ENCODE data around the gene GNS.
"Not testable (repeated sequence)": the region's sequence is repeated elsewhere in the genome, so short reads cannot be mapped to it uniquely, and the experiment has no call there.

The GNS gene

GRCh38 chr12:64785838-64786237, 26.6 kb upstream of the GNS start:
- Mint-ChIP-seq H3K9me3 (no peaks in the 10 kb centered on the region), H3K4me3 (no peak overlapping the region), H3K27ac (no peak overlapping the region), H3K4me1 (peaks cover 14% of the 10 kb centered on the region), H3K27me3 (peaks cover 37% of the 10 kb centered on the region)
- DNase-seq (no peak), ATAC-seq (no peak)

- ATAC-seq: no peak
- peaks cover 5 to 10% of the 10 kb centered on the region in 2 donors for H3K9me3 Mint-ChIP-seq
- DNase-seq: no peak
- peaks cover 71% of the 10 kb centered on the region for H3K27me3 Mint-ChIP-seq
- no peak overlapping the region for H3K27ac Mint-ChIP-seq
- H3K4me1 Mint-ChIP-seq: peaks cover 14% of the 10 kb centered on the region
- peak overlapping the region in 1 of 2 donors; percentile 75 for H3K4me3 Mint-ChIP-seq
Measured at GRCh38 chr12:64782191-64782876, 23.1 kb upstream of the GNS start.

GRCh38 chr12:64781280-64782190, 22.3 kb upstream of the GNS start:
- ATAC-seq (peak; percentile 50), DNase-seq (no peak)
- H3K9me3 Mint-ChIP-seq: peaks cover 6 to 18% of the 10 kb centered on the region in 2 donors
- H3K4me3 Mint-ChIP-seq: peak overlapping the region; percentile 75 to 89
- H3K27me3 Mint-ChIP-seq: peaks cover 79% of the 10 kb centered on the region
- peaks cover 14% of the 10 kb centered on the region for H3K4me1 Mint-ChIP-seq
- peak overlapping the region; percentile 53 to 80 for H3K27ac Mint-ChIP-seq

- Mint-ChIP-seq H3K9me3 (peaks cover 14 to 26% of the 10 kb centered on the region in 2 donors), H3K27me3 (peaks cover 87% of the 10 kb centered on the region), H3K4me3 (peak overlapping the region; percentile 75 to 89), H3K27ac (no peak overlapping the region), H3K4me1 (peaks cover 14% of the 10 kb centered on the region)
- ATAC-seq (peak; percentile 76), DNase-seq (peak; percentile 14 to 17)
Measured at GRCh38 chr12:64780531-64781279, 21.5 kb upstream of the GNS start.

- peaks cover 14% of the 10 kb centered on the region for H3K4me1 Mint-ChIP-seq
- no peak for DNase-seq
- peaks cover 92% of the 10 kb centered on the region for H3K27me3 Mint-ChIP-seq
- no peak overlapping the region for H3K27ac Mint-ChIP-seq
- H3K9me3 Mint-ChIP-seq: peaks cover 20 to 32% of the 10 kb centered on the region in 2 donors
- peak overlapping the region; percentile 62 to 77 for H3K4me3 Mint-ChIP-seq
- ATAC-seq: no peak
Measured at GRCh38 chr12:64780132-64780530, 20.9 kb upstream of the GNS start.

GRCh38 chr12:64779354-64779974, 20.3 kb upstream of the GNS start:
- Mint-ChIP-seq H3K9me3 (peaks cover 21 to 35% of the 10 kb centered on the region in 2 donors), H3K4me3 (no peak overlapping the region), H3K4me1 (peaks cover 14% of the 10 kb centered on the region), H3K27ac (no peak overlapping the region), H3K27me3 (peaks cover 90% of the 10 kb centered on the region)
- no peak for ATAC-seq
- DNase-seq: no peak

GRCh38 chr12:64775147-64775736, 16.0 kb upstream of the GNS start:
- not testable (repeated sequence) for DNase-seq

GRCh38 chr12:64773386-64773785, 14.2 kb upstream of the GNS start:
- ATAC-seq (no peak), DNase-seq (no peak)
- H3K27me3 Mint-ChIP-seq: peaks cover 50% of the 10 kb centered on the region
- no peak overlapping the region for H3K27ac Mint-ChIP-seq
- no peaks in the 10 kb centered on the region for H3K4me1 Mint-ChIP-seq
- peaks cover 31 to 52% of the 10 kb centered on the region in 2 donors for H3K9me3 Mint-ChIP-seq
- H3K4me3 Mint-ChIP-seq: no peak overlapping the region

More at GRCh38 chr12:64775147-64775736, 16.0 kb upstream of the GNS start:
- not testable (repeated sequence) for H3K4me1 Mint-ChIP-seq, ATAC-seq, H3K27ac Mint-ChIP-seq, H3K4me3 Mint-ChIP-seq
- peaks cover 32 to 55% of the 10 kb centered on the region in 2 donors for H3K9me3 Mint-ChIP-seq
- H3K27me3 Mint-ChIP-seq: peaks cover 69% of the 10 kb centered on the region

- H3K4me3 Mint-ChIP-seq: no peak overlapping the region
- H3K9me3 Mint-ChIP-seq: peaks cover 5 to 7% of the 10 kb centered on the region in 2 donors
- H3K27me3 Mint-ChIP-seq: peaks cover 9% of the 10 kb centered on the region
- ATAC-seq (no peak), DNase-seq (no peak)
- no peaks in the 10 kb centered on the region for H3K4me1 Mint-ChIP-seq
- no peak overlapping the region for H3K27ac Mint-ChIP-seq
Measured at GRCh38 chr12:64767495-64767894, 8.3 kb upstream of the GNS start.

- Mint-ChIP-seq H3K9me3 (no peaks in the 10 kb centered on the region), H3K4me3 (peak overlapping the region in 1 of 2 donors; percentile 90), H3K4me1 (peaks cover 36% of the 10 kb centered on the region), H3K27me3 (no peaks in the 10 kb centered on the region), H3K27ac (no peak overlapping the region)
- DNase-seq (no peak), ATAC-seq (no peak)
Measured at GRCh38 chr12:64760808-64761573, 1.8 kb upstream of the GNS start.

- no peaks in the 10 kb centered on the region for H3K9me3 Mint-ChIP-seq
- H3K27ac Mint-ChIP-seq: no peak overlapping the region
- no peaks in the 10 kb centered on the region for H3K27me3 Mint-ChIP-seq
- ATAC-seq: no peak
- H3K4me1 Mint-ChIP-seq: peaks cover 60% of the 10 kb centered on the region
- DNase-seq: no peak
- peak overlapping the region in 1 of 2 donors; percentile 37 for H3K4me3 Mint-ChIP-seq
Measured at GRCh38 chr12:64757771-64758170, 1.4 kb downstream of the GNS start.

GRCh38 chr12:64756376-64756775, 2.8 kb downstream of the GNS start:
- ATAC-seq (peak; percentile 54), DNase-seq (no peak)
- H3K27ac Mint-ChIP-seq: no peak overlapping the region
- H3K4me3 Mint-ChIP-seq: peak overlapping the region; percentile 19 to 29
- H3K9me3 Mint-ChIP-seq: no peaks in the 10 kb centered on the region
- peaks cover 62% of the 10 kb centered on the region for H3K4me1 Mint-ChIP-seq
- no peaks in the 10 kb centered on the region for H3K27me3 Mint-ChIP-seq

GRCh38 chr12:64753427-64753826, 5.8 kb downstream of the GNS start:
- Mint-ChIP-seq H3K4me1 (peaks cover 49% of the 10 kb centered on the region), H3K4me3 (no peak overlapping the region)

GRCh38 chr12:64752833-64753238, 6.4 kb downstream of the GNS start:
- no peaks in the 10 kb centered on the region for H3K9me3 Mint-ChIP-seq
- DNase-seq (no peak), ATAC-seq (no peak)
- no peaks in the 10 kb centered on the region for H3K27me3 Mint-ChIP-seq
- H3K4me3 Mint-ChIP-seq: no peak overlapping the region
- H3K4me1 Mint-ChIP-seq: peaks cover 44% of the 10 kb centered on the region
- H3K27ac Mint-ChIP-seq: peak overlapping the region in 1 of 2 donors; percentile 76

More at GRCh38 chr12:64753427-64753826, 5.8 kb downstream of the GNS start:
- ATAC-seq (no peak), DNase-seq (no peak)
- no peaks in the 10 kb centered on the region for H3K27me3 Mint-ChIP-seq
- H3K9me3 Mint-ChIP-seq: no peaks in the 10 kb centered on the region
- peak overlapping the region in 1 of 2 donors; percentile 76 for H3K27ac Mint-ChIP-seq

Measured in stimulated activated naive CD8-positive, alpha-beta T cell treated with anti-CD3 and anti-CD28 coated beads, Interleukin-15, amount 100 ng/mL, for 72 hours (primary cell).